IMR-90 (cell line): ENCODE data around the gene TRAF6. TPM values are rescaled to one million over a fixed set of nuclear protein-coding genes. Genes with fewer than 3 reads are reported as not detected.
A peak's percentile ranks its signal among the peaks of the same experiment; 100 is the strongest.

Experiments
- ATAC-seq: fragments of 200-7000 bp; cut with Tn5 transposase; 2 replicates; pipeline ENCODE4 v1.9.1; 2020; ENCODE audit warnings: low read depth, mild to moderate bottlenecking, moderate library complexity
- BruUV-seq: library from RNA; stranded (reverse); fragments of 400-500 nt; replicated peaks from 2 replicates; lab custom pipeline; 2021; lab: Mats Ljungman, UMichigan
- CTCF ChIA-PET: fragments of 300-600 bp; formaldehyde crosslinking; extraction: SDS; loops from one replicate; lab custom pipeline; 2021; ENCODE audit warnings: antibody characterized with exemption; lab: Yijun Ruan, JAX
- POLR2A ChIA-PET: fragments of 300-600 bp; sonication (Branson Sonifier 250); formaldehyde crosslinking; loops from one replicate; lab custom pipeline; 2022; ENCODE audit warnings: antibody characterized with exemption; ENCODE audit not compliant: unreplicated experiment; lab: Charles Lee
- DNase-seq: peaks from one replicate; pipeline ENCODE4 v3.0.0; 2013
- H2AFZ ChIP-seq: replicated peaks from 2 replicates; pipeline ENCODE3; 2013; ENCODE audit warnings: low read length, mild to moderate bottlenecking; ENCODE audit not compliant: poor library complexity
- H2AK5ac ChIP-seq: 2 replicates; pipeline ENCODE4 v1.6.1; 2013; ENCODE audit warnings: low read depth, low read length, inconsistent platforms
- H2AK9ac ChIP-seq: replicated peaks from 2 replicates; pipeline ENCODE3; 2013; ENCODE audit warnings: mild to moderate bottlenecking, low read depth, low read length, moderate library complexity; ENCODE audit not compliant: poor library complexity
- H2BK120ac ChIP-seq: 2 replicates; pipeline ENCODE4 v1.6.1; 2013; ENCODE audit warnings: low read depth, low read length, inconsistent platforms
- H2BK15ac ChIP-seq: 3 replicates; pipeline ENCODE4 v1.6.1; 2013; ENCODE audit warnings: low read depth, low read length, inconsistent platforms
- H2BK20ac ChIP-seq: 2 replicates; pipeline ENCODE4 v1.6.1; 2013; ENCODE audit warnings: low read depth, mild to moderate bottlenecking, inconsistent platforms, low read length, moderate library complexity
- H2BK5ac ChIP-seq: 2 replicates; pipeline ENCODE4 v1.6.1; 2013; ENCODE audit warnings: mild to moderate bottlenecking, low read depth, low read length, inconsistent platforms; ENCODE audit not compliant: poor library complexity, severe bottlenecking
- H3K14ac ChIP-seq: replicated peaks from 2 replicates; pipeline ENCODE4 v1.6.1; 2013; ENCODE audit warnings: low read depth, low read length, inconsistent platforms
- H3K18ac ChIP-seq: 2 replicates; pipeline ENCODE4 v1.6.1; 2013; ENCODE audit warnings: low read depth, low read length, control low read depth
- H3K23ac ChIP-seq: 2 replicates; pipeline ENCODE4 v1.6.1; 2013; ENCODE audit warnings: low read depth, low read length, inconsistent platforms
- H3K27ac ChIP-seq: 2 replicates; pipeline ENCODE4 v1.5.1; 2013; ENCODE audit warnings: mild to moderate bottlenecking, control low read depth, low read length; ENCODE audit not compliant: insufficient read depth
- H3K27me3 ChIP-seq: 2 replicates; pipeline ENCODE4 v1.6.1; 2013; ENCODE audit warnings: low read length; ENCODE audit not compliant: control insufficient read depth, insufficient read depth
- H3K36me3 ChIP-seq: 2 replicates; pipeline ENCODE4 v1.6.1; 2013; ENCODE audit warnings: low read length, mixed read lengths; ENCODE audit not compliant: control insufficient read depth, insufficient read depth
- H3K4ac ChIP-seq: 2 replicates; pipeline ENCODE4 v1.6.1; 2013; ENCODE audit warnings: low read depth, low read length, inconsistent platforms
- H3K4me1 ChIP-seq: 2 replicates; pipeline ENCODE4 v1.6.1; 2013; ENCODE audit warnings: low read length, mixed read lengths; ENCODE audit not compliant: control insufficient read depth, insufficient read depth
- H3K4me2 ChIP-seq: 2 replicates; pipeline ENCODE4 v1.6.1; 2013; ENCODE audit warnings: low read depth, mild to moderate bottlenecking, control low read depth, low read length, moderate library complexity
- H3K4me3 ChIP-seq: 2 replicates; pipeline ENCODE4 v1.5.1; 2013; ENCODE audit warnings: low read depth, mild to moderate bottlenecking, control low read depth, low read length, moderate library complexity; ENCODE audit not compliant: insufficient read depth
- H3K56ac ChIP-seq: 2 replicates; pipeline ENCODE4 v1.6.1; 2013; ENCODE audit warnings: low read length, inconsistent platforms; ENCODE audit not compliant: insufficient read depth; ENCODE audit errors: extremely low read depth
- H3K79me1 ChIP-seq, 2 experiments: 2 replicates each; pipeline ENCODE4 v1.6.1; 2013; ENCODE audit warnings: low read length in 2 of 2, inconsistent platforms in 1 of 2, low read depth in 1 of 2
- H3K9ac ChIP-seq: 2 replicates; pipeline ENCODE4 v1.6.1; 2013; ENCODE audit warnings: low read depth, low read length, control low read depth
- H3K9me1 ChIP-seq: 2 replicates; pipeline ENCODE4 v1.6.1; 2013; ENCODE audit warnings: low read length, inconsistent platforms; ENCODE audit not compliant: insufficient read depth
- H3K9me3 ChIP-seq: 2 replicates; pipeline ENCODE4 v1.6.1; 2013; ENCODE audit warnings: low read length; ENCODE audit not compliant: control insufficient read depth, insufficient read depth
- H4K20me1 ChIP-seq: 2 replicates; pipeline ENCODE4 v1.6.1; 2013; ENCODE audit warnings: low read length, inconsistent platforms; ENCODE audit not compliant: insufficient read depth
- H4K5ac ChIP-seq: 2 replicates; pipeline ENCODE4 v1.6.1; 2013; ENCODE audit warnings: mild to moderate bottlenecking, low read depth, low read length, control low read depth
- H4K8ac ChIP-seq, 2 experiments: 2 replicates each; pipeline ENCODE4 v1.6.1; 2013; ENCODE audit warnings: low read depth in 2 of 2, low read length in 2 of 2, control low read depth in 1 of 2, inconsistent platforms in 1 of 2
- H4K91ac ChIP-seq: 2 replicates; pipeline ENCODE4 v1.6.1; 2013; ENCODE audit warnings: low read depth, low read length, inconsistent platforms; ENCODE audit not compliant: insufficient read depth
- BHLHE40 ChIP-seq: fragments of 150-350 bp; IDR thresholded peaks from 2 replicates; pipeline ENCODE4 v1.6.1; 2016; ENCODE audit warnings: mild to moderate bottlenecking, low read depth, low read length
- CEBPB ChIP-seq: IDR thresholded peaks from 2 replicates; pipeline ENCODE4 v1.6.1; 2012; ENCODE audit warnings: low read depth, low read length, improper control_type of control experiment
- CHD1 ChIP-seq: IDR thresholded peaks from 2 replicates; pipeline ENCODE4 v1.6.1; 2012; ENCODE audit warnings: low read depth, low read length, improper control_type of control experiment
- CTCF ChIP-seq: conservative IDR thresholded peaks from 2 replicates; pipeline ENCODE4 v1.5.1; 2012; ENCODE audit warnings: mild to moderate bottlenecking, low read depth, low read length, improper control_type of control experiment
- ELK1 ChIP-seq: fragments of 150-350 bp; IDR thresholded peaks from 2 replicates; pipeline ENCODE4 v1.6.1; 2016; ENCODE audit warnings: low read depth, mild to moderate bottlenecking, low read length, moderate library complexity, borderline replicate concordance
- FOS ChIP-seq: fragments of 150-350 bp; IDR thresholded peaks from 2 replicates; pipeline ENCODE4 v1.6.1; 2016; ENCODE audit warnings: low read depth, low read length
- MAFK ChIP-seq: IDR thresholded peaks from 2 replicates; pipeline ENCODE4 v1.6.1; 2012; ENCODE audit warnings: low read depth, low read length, improper control_type of control experiment
- MAZ ChIP-seq: IDR thresholded peaks from 2 replicates; pipeline ENCODE4 v1.6.1; 2012; ENCODE audit warnings: low read depth, mild to moderate bottlenecking, low read length, improper control_type of control experiment, moderate library complexity, borderline replicate concordance
- MXI1 ChIP-seq: IDR thresholded peaks from 2 replicates; pipeline ENCODE4 v1.6.1; 2012; ENCODE audit warnings: low read depth, mild to moderate bottlenecking, low read length, moderate library complexity, borderline replicate concordance
- NFE2L2 ChIP-seq: fragments of 150-350 bp; IDR thresholded peaks from 2 replicates; pipeline ENCODE4 v1.6.1; 2016; ENCODE audit warnings: low read depth, mild to moderate bottlenecking, low read length
- POLR2A ChIP-seq: IDR thresholded peaks from 2 replicates; pipeline ENCODE4 v1.6.1; 2012; ENCODE audit warnings: mild to moderate bottlenecking, low read depth, low read length
- RAD21 ChIP-seq: IDR thresholded peaks from 2 replicates; pipeline ENCODE4 v1.6.1; 2012; ENCODE audit warnings: low read length, improper control_type of control experiment
- USF2 ChIP-seq: fragments of 150-350 bp; IDR thresholded peaks from 2 replicates; pipeline ENCODE4 v1.6.1; 2017; ENCODE audit warnings: mild to moderate bottlenecking, antibody characterized with exemption, low read length, low read depth
- WGBS, 2 experiments: methylation state at CpG; one replicate each; pipeline versions ENCODE4 v1.1.5 to v1.1.7; 2013; ENCODE audit warnings: missing lambda C conversion rate in 2 of 2; ENCODE audit not compliant: insufficient read length in 1 of 2; ENCODE audit errors: extremely low coverage in 2 of 2; 5-methylcytosine and 5-hydroxymethylcytosine counted together
- dilution Hi-C: fragments of 300-500 bp; cut with HindIII; formaldehyde crosslinking; loops from one replicate; pipeline ENCODE4 v1.14.3; 2018; ENCODE audit warnings: low sequenced_read_pairs; ENCODE audit not compliant: unreplicated experiment
- in situ Hi-C: fragments of 300-500 bp; cut with MboI; formaldehyde crosslinking; loops from 3 replicates; pipeline ENCODE4 v1.14.3; 2019; ENCODE audit warnings: low sequenced_read_pairs, inconsistent platforms, mixed read lengths
- intact Hi-C: fragments of 100-400 bp; cut with micrococcal nuclease; formaldehyde crosslinking; loops from 2 replicates; pipeline ENCODE4 v1.10.0; 2022
- polyA plus RNA-seq, 3 experiments: library from polyadenylated mRNA; depleted of rRNA; stranded (reverse); fragments of >200 nt; gene quantifications; 2 replicates each; pipeline ENCODE4 v1.2.3, GENCODE V29; 2012; ENCODE audit warnings: low replicate concordance in 1 of 3
- total RNA-seq: library from RNA; depleted of rRNA; stranded (reverse); fragments of >200 nt; gene quantifications from 2 replicates; pipeline ENCODE4 v1.2.3, GENCODE V29; 2012

Gene TRAF6
- total and polyA plus RNA-seq, 2 of the 4 experiments (the other 2 are of a cell fraction): 6.0 to 17.6 TPM

DNA sequence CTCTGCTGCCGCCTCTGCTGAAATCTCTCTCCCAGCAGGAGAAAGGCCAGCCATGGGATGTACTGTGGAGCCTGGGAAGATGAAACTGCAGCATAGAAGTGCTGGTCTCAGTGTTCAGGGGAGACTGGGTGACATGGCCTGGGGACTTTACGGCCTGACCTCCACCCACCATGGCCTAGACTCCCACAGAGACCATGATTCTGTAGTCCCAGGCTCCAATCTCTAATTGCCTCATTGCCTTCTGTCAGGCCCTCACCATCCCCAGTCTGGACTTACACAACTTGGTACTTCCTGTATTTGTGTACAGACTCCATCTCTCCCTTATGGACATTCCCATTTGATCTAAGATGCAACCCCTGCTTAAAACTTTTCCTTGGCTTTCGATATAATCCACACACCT lies 43.1 kb downstream of the TRAF6 start:
- no peaks in the 10 kb centered on the region; a peak in 1 of 4 replicates for H3K79me1 ChIP-seq
- no peak overlapping the region for H2AK9ac ChIP-seq
- no peak overlapping the region for H3K23ac ChIP-seq
- no peak overlapping the region for H2BK20ac ChIP-seq
- H3K4me1 ChIP-seq: peaks cover 19% of the 10 kb centered on the region
- 100% methylated on average over 1 of the region's 3 CpGs; no CpG with 5 or more reads in 1 of the 2 experiments for WGBS, 2 experiments
- peaks cover 20% of the 10 kb centered on the region for H3K9me1 ChIP-seq
- H3K27me3 ChIP-seq: no peaks in the 10 kb centered on the region
- TF ChIP-seq POLR2A (no peak), CHD1 (no peak), MAFK (no peak), CEBPB (no peak), USF2 (no peak), NFE2L2 (no peak), MXI1 (no peak), ELK1 (no peak), FOS (no peak), CTCF (no peak), BHLHE40 (no peak), MAZ (no peak), RAD21 (no peak)
- H3K14ac ChIP-seq: no peak overlapping the region
- dilution Hi-C loops: no loop called here
- H2BK120ac ChIP-seq: 0 out of 2 replicates have a peak overlapping the region, but pooled peaks have one; percentile 1
- peak overlapping the region; percentile 44; the same call in 1 of the 2 replicates for H2AK5ac ChIP-seq
- H4K8ac ChIP-seq: no peak overlapping the region; a peak in 1 of 4 replicates
- in situ Hi-C loops: loop anchor here (25.0 kb wide), 1 partner anchor 855 kb away; the partner anchor contains the start of gene FJX1
- intact Hi-C loops: no loop called here
- no peak overlapping the region for H2AFZ ChIP-seq
- POLR2A ChIA-PET: no interaction called here
- H3K36me3 ChIP-seq: no peaks in the 10 kb centered on the region
- H4K91ac ChIP-seq: no peak overlapping the region; the same call in 1 of the 2 replicates
- H3K4me2 ChIP-seq: no peak overlapping the region
- ATAC-seq (no peak), DNase-seq (no peak)
- H3K4me3 ChIP-seq: no peak overlapping the region
- no peak overlapping the region for H3K18ac ChIP-seq
- H3K27ac ChIP-seq: no peak overlapping the region
- H2BK15ac ChIP-seq: peak overlapping the region; percentile 44; the same call in 2 of the 3 replicates
- no TSS peak for BruUV-seq
- H2BK5ac ChIP-seq: no peak overlapping the region
- no peak overlapping the region for H3K56ac ChIP-seq
- 0 out of 2 replicates have a peak overlapping the region, but pooled peaks have one; percentile 17 for H3K4ac ChIP-seq
- H3K9ac ChIP-seq: no peak overlapping the region
- CTCF ChIA-PET: interaction anchor here (1.1 kb wide), 1 partner anchor 89 kb away, joined by 3 read pairs; no protein-coding TSS in a partner anchor
- H3K9me3 ChIP-seq: no peaks in the 10 kb centered on the region
- no peaks in the 10 kb centered on the region for H4K20me1 ChIP-seq
- no peak overlapping the region for H4K5ac ChIP-seq
